Neural progenitor cell (in vitro differentiated cells): Measurements from ENCODE around the gene GNL3.

Experiments used
- CTCF ChIP-seq: fragments of 200-600 bp; sonication (generic); IDR thresholded peaks from 2 replicates; pipeline ENCODE4 v1.5.1; 2017; ENCODE audit warnings: antibody characterized with exemption, mild to moderate bottlenecking
- EZH2 ChIP-seq: fragments of 200-600 bp; sonication (generic); IDR thresholded peaks from 2 replicates; pipeline ENCODE4 v1.6.1; 2017; ENCODE audit warnings: antibody characterized with exemption, mild to moderate bottlenecking, moderate library complexity
- EZH2phosphoT487 ChIP-seq: fragments of 200-600 bp; sonication (generic); IDR thresholded peaks from 2 replicates; pipeline ENCODE4 v1.6.1; 2017; ENCODE audit warnings: antibody characterized with exemption

- no peak for TF ChIP-seq EZH2phosphoT487
- no peak for TF ChIP-seq CTCF
- no peak for TF ChIP-seq EZH2
Observed at GRCh38 chr3:52719618-52720017, 33.8 kb downstream of the GNL3 start.
